Nephron progenitor cell (in vitro differentiated cells): ENCODE measurements around the gene DDI1.

Experiments used
- DNase-seq: peaks from one replicate; pipeline ENCODE4 v3.0.0; 2021
- H3K27ac Mint-ChIP-seq: 2 replicates; pipeline ENCODE4 v1.8.0; 2021; ENCODE audit warnings: mild to moderate bottlenecking, moderate library complexity, mixed read lengths
- H3K27me3 Mint-ChIP-seq: 2 replicates; pipeline ENCODE4 v1.8.0; 2021; ENCODE audit warnings: mild to moderate bottlenecking, low read depth, mixed read lengths; ENCODE audit not compliant: poor library complexity
- H3K36me3 Mint-ChIP-seq: 2 replicates; pipeline ENCODE4 v1.8.0; 2021; ENCODE audit warnings: low read depth, mixed read lengths
- H3K4me1 Mint-ChIP-seq: 2 replicates; pipeline ENCODE4 v1.8.0; 2021; ENCODE audit warnings: mixed read lengths
- H3K4me3 Mint-ChIP-seq: 2 replicates; pipeline ENCODE4 v1.8.0; 2021; ENCODE audit warnings: mild to moderate bottlenecking, moderate library complexity, mixed read lengths
- H3K9me3 Mint-ChIP-seq: 2 replicates; pipeline ENCODE4 v1.8.0; 2021; ENCODE audit warnings: mild to moderate bottlenecking, moderate library complexity, mixed read lengths
- TF ChIP-seq, protein P1 (sequence below): fragments of 200-600 bp; sonication (generic); IDR thresholded peaks from 2 replicates; pipeline ENCODE4 v1.5.0; 2021; ENCODE audit warnings: antibody characterized with exemption

Gene DDI1

DNA sequence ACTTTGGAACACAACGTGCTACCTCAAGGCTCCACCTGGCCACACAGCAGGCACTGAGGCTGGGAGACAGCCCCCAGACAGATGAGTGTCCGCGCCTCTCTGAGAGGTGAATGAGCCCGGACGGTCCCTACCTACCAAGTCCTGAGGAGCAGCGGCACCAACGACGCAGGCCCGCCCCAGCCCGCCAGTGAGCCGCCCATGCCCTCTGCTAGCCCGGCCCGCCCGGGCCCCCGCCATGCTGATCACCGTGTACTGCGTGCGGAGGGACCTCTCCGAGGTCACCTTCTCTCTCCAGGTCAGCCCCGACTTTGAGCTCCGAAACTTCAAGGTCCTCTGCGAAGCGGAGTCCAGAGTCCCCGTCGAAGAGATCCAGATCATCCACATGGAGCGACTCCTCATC is at the start of gene DDI1:
Gene DDI1 (plus strand): TSS at position 53 of the 400 bp plus-strand sequence. CDS start 183 bp downstream, at position 236.
- Mint-ChIP-seq H3K36me3 (no peaks in the 10 kb centered on the region), H3K4me3 (no peak within 1 kb of the TSS), H3K27ac (no peak within 1 kb of the TSS), H3K4me1 (no peaks in the 10 kb centered on the region), H3K27me3 (no peaks in the 10 kb centered on the region), H3K9me3 (peaks cover 3% of the 10 kb centered on the region)
- TF ChIP-seq, protein P1, sequence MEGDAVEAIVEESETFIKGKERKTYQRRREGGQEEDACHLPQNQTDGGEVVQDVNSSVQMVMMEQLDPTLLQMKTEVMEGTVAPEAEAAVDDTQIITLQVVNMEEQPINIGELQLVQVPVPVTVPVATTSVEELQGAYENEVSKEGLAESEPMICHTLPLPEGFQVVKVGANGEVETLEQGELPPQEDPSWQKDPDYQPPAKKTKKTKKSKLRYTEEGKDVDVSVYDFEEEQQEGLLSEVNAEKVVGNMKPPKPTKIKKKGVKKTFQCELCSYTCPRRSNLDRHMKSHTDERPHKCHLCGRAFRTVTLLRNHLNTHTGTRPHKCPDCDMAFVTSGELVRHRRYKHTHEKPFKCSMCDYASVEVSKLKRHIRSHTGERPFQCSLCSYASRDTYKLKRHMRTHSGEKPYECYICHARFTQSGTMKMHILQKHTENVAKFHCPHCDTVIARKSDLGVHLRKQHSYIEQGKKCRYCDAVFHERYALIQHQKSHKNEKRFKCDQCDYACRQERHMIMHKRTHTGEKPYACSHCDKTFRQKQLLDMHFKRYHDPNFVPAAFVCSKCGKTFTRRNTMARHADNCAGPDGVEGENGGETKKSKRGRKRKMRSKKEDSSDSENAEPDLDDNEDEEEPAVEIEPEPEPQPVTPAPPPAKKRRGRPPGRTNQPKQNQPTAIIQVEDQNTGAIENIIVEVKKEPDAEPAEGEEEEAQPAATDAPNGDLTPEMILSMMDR, result no peak
- no peak for DNase-seq

DNA sequence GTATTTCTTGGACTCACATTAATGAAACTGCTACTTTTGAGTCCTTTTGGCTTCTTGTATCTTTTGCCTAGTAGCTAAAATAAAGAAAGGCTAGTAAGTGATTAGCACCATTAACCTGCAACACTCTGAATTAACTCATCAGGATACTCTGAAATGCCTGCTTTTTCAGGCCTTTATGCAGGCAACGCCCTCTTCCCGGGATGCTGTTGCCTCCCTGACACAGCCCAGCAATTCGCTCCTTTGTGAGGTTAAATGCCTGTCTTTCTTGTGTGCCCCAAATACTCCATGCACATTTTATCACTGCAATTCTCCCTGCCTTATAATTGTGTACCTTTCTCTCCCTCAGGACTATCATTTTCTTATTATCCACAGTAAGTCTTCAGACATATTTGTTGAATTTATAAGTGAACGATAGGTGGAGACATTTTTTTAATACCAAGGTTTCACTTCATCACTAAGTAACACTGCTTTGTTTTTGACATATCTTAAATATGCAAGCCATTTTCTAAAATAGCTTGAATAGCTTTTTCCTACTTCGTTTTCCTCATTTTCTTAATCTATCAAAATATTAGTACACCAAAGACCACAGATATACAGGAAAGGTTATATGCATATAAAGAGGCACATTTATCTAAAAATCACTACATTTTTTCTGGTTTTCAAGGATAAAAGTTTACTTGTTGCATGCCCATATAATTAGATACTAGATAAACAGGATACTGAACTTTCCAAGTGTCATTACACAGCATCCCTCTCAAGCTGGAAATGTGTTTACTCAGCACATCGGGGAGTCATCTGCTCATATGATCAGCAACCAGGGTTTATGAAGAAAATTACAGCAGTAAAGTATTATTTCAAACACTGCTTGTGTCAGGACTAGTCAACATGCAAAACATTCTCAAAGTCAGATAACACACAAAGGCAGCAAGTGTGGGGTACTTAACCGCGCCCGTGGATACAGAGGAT is 48.5 kb upstream of the DDI1 start:
- H3K9me3 Mint-ChIP-seq, result peaks cover 15% of the 10 kb centered on the region
- DNase-seq, result no peak
- H3K36me3 Mint-ChIP-seq, result no peaks in the 10 kb centered on the region
- H3K27ac Mint-ChIP-seq, result no peak overlapping the region
- H3K4me3 Mint-ChIP-seq, result no peak overlapping the region
- peaks cover 3% of the 10 kb centered on the region for H3K27me3 Mint-ChIP-seq
- TF ChIP-seq, protein P1, result no peak
- H3K4me1 Mint-ChIP-seq, result no peaks in the 10 kb centered on the region

DNA sequence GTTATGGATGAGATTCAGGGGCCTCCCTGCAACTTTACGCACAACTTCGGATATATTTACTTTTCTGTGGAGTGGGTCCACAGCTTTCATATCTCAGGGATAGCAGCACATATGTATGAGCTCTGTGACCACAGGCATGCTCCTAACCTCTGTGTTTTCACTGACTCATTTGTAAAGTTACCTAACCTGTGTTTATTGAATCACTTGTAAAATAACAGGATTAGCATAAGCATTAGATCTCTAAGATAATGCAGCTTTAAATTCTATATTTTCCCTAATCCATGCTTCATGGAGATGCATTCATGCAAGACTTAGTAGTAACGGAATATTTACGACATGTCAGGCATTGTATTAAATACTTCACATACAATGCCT is 47.9 kb upstream of the DDI1 start:
- Mint-ChIP-seq H3K36me3 (no peaks in the 10 kb centered on the region), H3K27ac (no peak overlapping the region), H3K27me3 (peaks cover 3% of the 10 kb centered on the region), H3K9me3 (peaks cover 9% of the 10 kb centered on the region), H3K4me1 (no peaks in the 10 kb centered on the region), H3K4me3 (no peak overlapping the region)
- TF ChIP-seq, protein P1, result no peak
- DNase-seq, result no peak

DNA sequence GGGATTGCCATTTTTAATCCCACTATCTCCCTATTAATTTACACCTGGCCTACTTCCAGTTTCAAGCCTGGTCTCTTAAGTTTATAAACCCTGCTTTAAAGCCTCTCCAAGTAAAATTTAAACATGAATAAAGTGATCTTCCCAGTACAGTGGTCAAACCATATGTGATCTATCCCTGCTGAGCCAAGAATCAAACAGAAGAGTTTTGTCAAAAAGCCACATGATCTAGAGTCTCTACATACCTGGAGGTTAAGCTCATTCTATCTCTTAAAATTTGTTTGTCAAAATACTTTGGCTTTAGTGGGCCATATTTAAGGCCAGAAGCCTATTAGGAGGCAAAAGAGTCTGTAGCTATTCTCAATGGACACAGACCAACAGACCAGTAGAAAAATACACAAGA is 42.9 kb upstream of the DDI1 start:
- Mint-ChIP-seq H3K36me3 (no peaks in the 10 kb centered on the region), H3K27ac (no peak overlapping the region), H3K27me3 (peaks cover 3% of the 10 kb centered on the region), H3K9me3 (no peaks in the 10 kb centered on the region), H3K4me3 (no peak overlapping the region), H3K4me1 (no peaks in the 10 kb centered on the region)
- TF ChIP-seq, protein P1, result no peak
- DNase-seq, result no peak

DNA sequence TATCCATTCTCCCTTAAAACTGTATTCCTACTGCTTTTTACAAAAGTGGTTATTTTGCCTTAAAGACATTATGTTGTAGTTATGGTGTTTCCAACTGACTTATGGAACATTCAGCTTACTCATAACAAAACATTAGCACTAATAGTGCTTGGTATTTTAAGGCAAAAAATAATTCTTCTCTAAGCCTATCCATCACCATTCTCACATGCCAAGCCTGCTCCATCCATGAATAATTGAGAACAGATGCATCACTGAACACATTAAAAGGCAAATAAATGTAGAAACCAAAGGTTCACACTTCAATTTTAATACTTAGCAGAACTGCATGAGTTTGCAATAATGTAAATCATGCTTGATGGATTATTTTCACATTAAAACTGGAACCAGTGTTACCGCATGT is 42.3 kb upstream of the DDI1 start:
- Mint-ChIP-seq H3K27ac (no peak overlapping the region), H3K27me3 (peaks cover 3% of the 10 kb centered on the region), H3K36me3 (no peaks in the 10 kb centered on the region), H3K9me3 (no peaks in the 10 kb centered on the region), H3K4me1 (no peaks in the 10 kb centered on the region), H3K4me3 (no peak overlapping the region)
- no peak for DNase-seq
- TF ChIP-seq, protein P1, result no peak

DNA sequence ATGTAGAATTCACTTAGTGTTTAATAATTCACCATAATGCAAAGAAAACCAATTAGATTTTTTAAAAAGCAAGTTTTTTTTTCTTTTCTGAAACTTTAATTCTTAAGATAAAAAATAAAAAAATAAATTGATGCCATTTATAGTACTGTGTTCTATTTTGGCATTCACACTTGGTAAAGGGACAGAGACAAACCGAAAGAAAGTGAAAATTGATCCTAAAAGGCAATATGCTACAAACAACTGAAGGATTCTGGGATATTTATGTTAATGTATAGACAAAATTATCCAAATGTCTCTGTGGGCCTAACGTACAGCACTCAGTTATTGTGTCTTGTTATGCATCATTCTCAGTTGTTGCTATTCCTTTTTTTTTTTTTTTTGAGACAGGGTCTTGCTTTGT is 41.9 kb upstream of the DDI1 start:
- no peaks in the 10 kb centered on the region for H3K9me3 Mint-ChIP-seq
- no peak for DNase-seq
- no peaks in the 10 kb centered on the region for H3K36me3 Mint-ChIP-seq
- H3K4me1 Mint-ChIP-seq, result no peaks in the 10 kb centered on the region
- H3K27ac Mint-ChIP-seq, result no peak overlapping the region
- peaks cover 3% of the 10 kb centered on the region for H3K27me3 Mint-ChIP-seq
- TF ChIP-seq, protein P1, result no peak
- H3K4me3 Mint-ChIP-seq, result no peak overlapping the region
